Liver (tissue), 9 donors: ENCODE data around the gene CDX1. TPM values are rescaled to one million over a fixed set of nuclear protein-coding genes. Genes with fewer than 3 reads are reported as not detected.

Experiments used
- DNase-seq: peaks from one replicate; pipeline ENCODE4 v3.0.0-alpha.2; 2017; ENCODE audit warnings: low spot score
- H3K27ac ChIP-seq, 2 donors: one replicate each; pipeline ENCODE4 v1.7.0; 2013; ENCODE audit warnings: inconsistent platforms in 2 of 2, low read length in 2 of 2, control low read depth in 1 of 2, low read depth in 1 of 2, mild to moderate bottlenecking in 1 of 2
- H3K27me3 ChIP-seq, 4 donors: one replicate each; pipeline versions ENCODE4 v1.6.1 to v1.7.0; 2013; ENCODE audit warnings: low read length in 3 of 4, inconsistent platforms in 1 of 4, mild to moderate bottlenecking in 1 of 4, moderate library complexity in 1 of 4; ENCODE audit not compliant: control insufficient read depth in 4 of 4, insufficient read depth in 4 of 4
- H3K36me3 ChIP-seq, 4 donors: one replicate each; pipeline versions ENCODE4 v1.6.1 to v1.7.0; 2013; ENCODE audit warnings: low read length in 3 of 4, mild to moderate bottlenecking in 3 of 4, low read depth in 1 of 4, moderate library complexity in 1 of 4; ENCODE audit not compliant: control insufficient read depth in 4 of 4, insufficient read depth in 3 of 4
- H3K4me1 ChIP-seq, 4 donors: one replicate each; pipeline versions ENCODE4 v1.6.1 to v1.7.0; 2013; ENCODE audit warnings: low read length in 3 of 4, mild to moderate bottlenecking in 3 of 4, moderate library complexity in 1 of 4; ENCODE audit not compliant: control insufficient read depth in 4 of 4, insufficient read depth in 4 of 4
- H3K4me3 ChIP-seq, 3 donors: one replicate each; pipeline versions ENCODE4 v1.6.1 to v1.7.0; 2013; ENCODE audit warnings: low read length in 3 of 3, control low read depth in 1 of 3, low read depth in 1 of 3, mild to moderate bottlenecking in 1 of 3
- H3K9ac ChIP-seq, 2 donors: one replicate each; pipeline ENCODE4 v1.7.0; 2013; ENCODE audit warnings: low read length in 2 of 2, mild to moderate bottlenecking in 2 of 2, moderate library complexity in 2 of 2, control low read depth in 1 of 2, low read depth in 1 of 2
- H3K9me3 ChIP-seq, 4 donors: one replicate each; pipeline versions ENCODE4 v1.6.1 to v1.7.0; 2013; ENCODE audit warnings: low read length in 3 of 4; ENCODE audit not compliant: control insufficient read depth in 4 of 4
- EGR1 ChIP-seq, 2 donors: IDR thresholded peaks; 2 replicates each; pipeline ENCODE4 v1.6.1; 2016 to 2018; ENCODE audit warnings: antibody characterized with exemption in 2 of 2, low read depth in 2 of 2
- FOXA1 ChIP-seq: IDR thresholded peaks from 2 replicates; pipeline ENCODE4 v1.6.1; 2016; ENCODE audit warnings: antibody characterized with exemption
- HNF4A ChIP-seq, 2 donors: conservative IDR thresholded peaks; 2 replicates each; pipeline ENCODE4 v1.6.1; 2016; ENCODE audit warnings: antibody characterized with exemption in 2 of 2, mild to moderate bottlenecking in 2 of 2
- JUND ChIP-seq, 2 donors: IDR thresholded peaks; 2 replicates each; pipeline ENCODE4 v1.6.1; 2016; ENCODE audit warnings: antibody characterized with exemption in 2 of 2
- RAD21 ChIP-seq, 2 donors: IDR thresholded peaks; 2 replicates each; pipeline ENCODE4 v1.6.1; 2016; ENCODE audit warnings: antibody characterized with exemption in 2 of 2, mild to moderate bottlenecking in 2 of 2
- REST ChIP-seq: IDR thresholded peaks from 2 replicates; pipeline ENCODE4 v1.6.1; 2016; ENCODE audit warnings: antibody characterized with exemption, mild to moderate bottlenecking
- RXRA ChIP-seq, 2 donors: IDR thresholded peaks; 2 replicates each; pipeline ENCODE4 v1.6.1; 2017 to 2018; ENCODE audit warnings: antibody characterized with exemption in 2 of 2, mild to moderate bottlenecking in 1 of 2
- SP1 ChIP-seq: IDR thresholded peaks from 2 replicates; pipeline ENCODE4 v1.6.1; 2018; ENCODE audit warnings: antibody characterized with exemption, mild to moderate bottlenecking
- TAF1 ChIP-seq: conservative IDR thresholded peaks from 2 replicates; pipeline ENCODE4 v1.6.1; 2016; ENCODE audit warnings: antibody characterized with exemption, mild to moderate bottlenecking
- YY1 ChIP-seq: IDR thresholded peaks from 2 replicates; pipeline ENCODE4 v1.6.1; 2016; ENCODE audit warnings: antibody characterized with exemption, mild to moderate bottlenecking
- WGBS: extraction: QIAGEN DNeasy Blood & Tissue Kit; methylation state at CpG from one replicate; pipeline ENCODE4 v1.1.7; 2013; 5-methylcytosine and 5-hydroxymethylcytosine counted together
- polyA plus RNA-seq, 2 donors: library from polyadenylated mRNA; stranded (reverse) in 1 of 2; unstranded in 1 of 2; fragments of 200-250 nt in 1 of 2; fragments of >200 nt in 1 of 2; fragmentation: Nextera tagmentation in 1 of 2; extraction: Ambion mirVana in 1 of 2; gene quantifications; one replicate each; pipeline versions ENCODE4 v1.2.1 to v1.2.3, GENCODE V29; 2013 to 2015
- total RNA-seq, 2 donors: library from RNA; depleted of rRNA; stranded (reverse); fragments of >200 nt; gene quantifications; one replicate each; pipeline ENCODE4 v1.2.3, GENCODE V29; 2014
- TF ChIP-seq, protein P1 (sequence below): fragments of 150-350 bp; IDR thresholded peaks from 2 replicates; pipeline ENCODE4 v1.5.1; 2017; ENCODE audit warnings: improper control_type of control experiment, low read depth, low read length; ENCODE audit not compliant: missing input control
- TF ChIP-seq, protein P2 (sequence below): IDR thresholded peaks from 2 replicates; pipeline ENCODE4 v1.6.1; 2016; ENCODE audit warnings: antibody characterized with exemption
- TF ChIP-seq, protein P3 (sequence below): IDR thresholded peaks from 2 replicates; pipeline ENCODE4 v1.6.1; 2016; ENCODE audit warnings: antibody characterized with exemption
- donor health status: healthy.
- donor health status: healthy.
- donor health status: healthy.
- donor health status: healthy.
- donor health status: healthy.

CDX1 gene
- total and polyA plus RNA-seq, 4 donors: not detected

GRCh38 chr5:150217873-150218692, 51.5 kb downstream of the CDX1 start:
- TF ChIP-seq, protein P1, sequence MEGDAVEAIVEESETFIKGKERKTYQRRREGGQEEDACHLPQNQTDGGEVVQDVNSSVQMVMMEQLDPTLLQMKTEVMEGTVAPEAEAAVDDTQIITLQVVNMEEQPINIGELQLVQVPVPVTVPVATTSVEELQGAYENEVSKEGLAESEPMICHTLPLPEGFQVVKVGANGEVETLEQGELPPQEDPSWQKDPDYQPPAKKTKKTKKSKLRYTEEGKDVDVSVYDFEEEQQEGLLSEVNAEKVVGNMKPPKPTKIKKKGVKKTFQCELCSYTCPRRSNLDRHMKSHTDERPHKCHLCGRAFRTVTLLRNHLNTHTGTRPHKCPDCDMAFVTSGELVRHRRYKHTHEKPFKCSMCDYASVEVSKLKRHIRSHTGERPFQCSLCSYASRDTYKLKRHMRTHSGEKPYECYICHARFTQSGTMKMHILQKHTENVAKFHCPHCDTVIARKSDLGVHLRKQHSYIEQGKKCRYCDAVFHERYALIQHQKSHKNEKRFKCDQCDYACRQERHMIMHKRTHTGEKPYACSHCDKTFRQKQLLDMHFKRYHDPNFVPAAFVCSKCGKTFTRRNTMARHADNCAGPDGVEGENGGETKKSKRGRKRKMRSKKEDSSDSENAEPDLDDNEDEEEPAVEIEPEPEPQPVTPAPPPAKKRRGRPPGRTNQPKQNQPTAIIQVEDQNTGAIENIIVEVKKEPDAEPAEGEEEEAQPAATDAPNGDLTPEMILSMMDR: peak; percentile 91
- TF ChIP-seq RAD21 (IDR thresholded peaks at IDR 0.05) (peak; percentile 96 to 98), SP1 (no peak), REST (no peak)
- WGBS: 30% methylated on average over 10 of the region's 10 CpGs
- H3K9ac ChIP-seq: no peak overlapping the region
- H3K9me3 ChIP-seq: no peaks in the 10 kb centered on the region
- no peaks in the 10 kb centered on the region for H3K36me3 ChIP-seq
- DNase-seq: peak; percentile 88
- H3K27ac ChIP-seq: no peak overlapping the region
- no peaks in the 10 kb centered on the region for H3K4me1 ChIP-seq
- H3K4me3 ChIP-seq: no peak overlapping the region
- no peaks in the 10 kb centered on the region for H3K27me3 ChIP-seq

GRCh38 chr5:150218693-150219035, 52.1 kb downstream of the CDX1 start:
- Histone ChIP-seq H3K9ac (no peak overlapping the region), H3K36me3 (no peaks in the 10 kb centered on the region), H3K27ac (no peak overlapping the region), H3K4me1 (no peaks in the 10 kb centered on the region), H3K27me3 (no peaks in the 10 kb centered on the region), H3K9me3 (no peaks in the 10 kb centered on the region), H3K4me3 (no peak overlapping the region)
- TF ChIP-seq SP1: no peak
- TF ChIP-seq HNF4A (conservative IDR thresholded peaks at IDR 0.05): no peak
- TF ChIP-seq, protein P1: no peak
- no peak for TF ChIP-seq YY1
- TF ChIP-seq TAF1: no peak
- no peak for TF ChIP-seq JUND (IDR thresholded peaks at IDR 0.05)
- no peak for TF ChIP-seq FOXA1
- TF ChIP-seq, protein P2, sequence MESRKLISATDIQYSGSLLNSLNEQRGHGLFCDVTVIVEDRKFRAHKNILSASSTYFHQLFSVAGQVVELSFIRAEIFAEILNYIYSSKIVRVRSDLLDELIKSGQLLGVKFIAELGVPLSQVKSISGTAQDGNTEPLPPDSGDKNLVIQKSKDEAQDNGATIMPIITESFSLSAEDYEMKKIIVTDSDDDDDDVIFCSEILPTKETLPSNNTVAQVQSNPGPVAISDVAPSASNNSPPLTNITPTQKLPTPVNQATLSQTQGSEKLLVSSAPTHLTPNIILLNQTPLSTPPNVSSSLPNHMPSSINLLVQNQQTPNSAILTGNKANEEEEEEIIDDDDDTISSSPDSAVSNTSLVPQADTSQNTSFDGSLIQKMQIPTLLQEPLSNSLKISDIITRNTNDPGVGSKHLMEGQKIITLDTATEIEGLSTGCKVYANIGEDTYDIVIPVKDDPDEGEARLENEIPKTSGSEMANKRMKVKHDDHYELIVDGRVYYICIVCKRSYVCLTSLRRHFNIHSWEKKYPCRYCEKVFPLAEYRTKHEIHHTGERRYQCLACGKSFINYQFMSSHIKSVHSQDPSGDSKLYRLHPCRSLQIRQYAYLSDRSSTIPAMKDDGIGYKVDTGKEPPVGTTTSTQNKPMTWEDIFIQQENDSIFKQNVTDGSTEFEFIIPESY: no peak
- TF ChIP-seq EGR1 (IDR thresholded peaks at IDR 0.05; ENCODE audit: low read depth in 2 of 2): no peak
- no peak for TF ChIP-seq REST
- TF ChIP-seq RAD21 (IDR thresholded peaks at IDR 0.05): no peak
- TF ChIP-seq, protein P3, sequence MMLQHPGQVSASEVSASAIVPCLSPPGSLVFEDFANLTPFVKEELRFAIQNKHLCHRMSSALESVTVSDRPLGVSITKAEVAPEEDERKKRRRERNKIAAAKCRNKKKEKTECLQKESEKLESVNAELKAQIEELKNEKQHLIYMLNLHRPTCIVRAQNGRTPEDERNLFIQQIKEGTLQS: no peak
- TF ChIP-seq RXRA (IDR thresholded peaks at IDR 0.05): no peak
- WGBS: 74% methylated on average over 5 of the region's 5 CpGs
- DNase-seq: no peak
